ENCODE data around the gene GADL1.

GADL1 gene

DNA sequence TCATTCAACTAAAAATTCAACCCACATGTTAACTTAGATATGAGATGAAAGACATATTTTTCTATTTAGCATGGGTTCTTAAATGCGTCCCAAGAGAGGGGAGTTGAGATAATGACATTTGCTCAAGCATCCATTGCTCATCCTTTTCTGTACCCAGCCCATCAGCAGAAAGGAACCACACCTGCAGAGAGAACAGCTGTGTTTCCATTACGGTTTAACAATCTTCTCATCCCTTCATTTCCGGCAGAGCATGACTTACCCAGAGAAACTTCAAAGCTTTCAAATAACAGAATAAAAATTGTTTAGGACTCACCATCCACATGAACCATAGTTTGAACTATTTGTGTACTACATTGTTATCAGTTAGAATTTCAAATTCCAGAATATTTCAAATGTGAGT, 174.9 kb downstream of the GADL1 start:
- no peak for DNase-seq

- DNase-seq = no peak
Observed at GRCh38 chr3:30713885-30714503, 180.5 kb downstream of the GADL1 start.

DNA sequence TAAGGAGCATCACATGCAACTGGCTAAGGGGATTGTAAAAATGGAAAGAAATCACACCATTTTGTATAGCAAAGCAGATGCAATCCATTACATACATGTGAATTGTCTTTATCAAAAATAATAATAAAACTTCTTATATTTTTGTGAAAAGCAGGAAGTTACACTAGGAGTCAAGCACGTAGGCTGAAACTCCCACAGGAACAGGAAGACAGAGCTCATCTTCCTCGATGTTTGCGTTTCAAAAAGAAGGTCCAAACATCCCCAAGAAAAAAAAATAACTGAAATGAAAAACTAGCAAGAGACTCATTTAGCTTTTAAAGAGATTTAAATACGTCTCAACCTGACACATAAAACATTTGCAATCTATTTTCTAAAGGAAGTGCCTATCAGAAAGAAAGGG, 181.5 kb downstream of the GADL1 start:
- no peak for DNase-seq

DNA sequence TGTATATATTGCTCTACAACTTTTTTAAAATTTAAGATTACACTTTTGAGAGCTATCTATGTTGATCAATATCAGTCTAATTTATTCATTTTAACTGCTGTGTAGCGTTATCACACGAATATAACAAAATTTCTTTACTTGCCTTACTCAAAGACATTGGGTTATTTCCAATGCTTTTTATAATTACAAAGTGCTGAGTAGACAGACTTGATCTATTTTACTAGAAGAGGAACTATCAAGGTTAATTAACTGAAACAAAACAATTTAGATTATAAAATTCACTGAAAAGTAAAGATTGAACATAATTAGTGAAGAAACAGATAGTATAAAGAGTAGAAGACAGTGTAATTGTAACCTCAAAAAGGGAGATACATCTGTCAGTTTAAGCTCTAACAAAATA, 182.6 kb downstream of the GADL1 start:
- no peak for DNase-seq

- DNase-seq = no peak
Observed at GRCh38 chr3:30711151-30711550, 183.3 kb downstream of the GADL1 start.

GRCh38 chr3:30710017-30710416, 184.4 kb downstream of the GADL1 start:
- no peak for DNase-seq

DNA sequence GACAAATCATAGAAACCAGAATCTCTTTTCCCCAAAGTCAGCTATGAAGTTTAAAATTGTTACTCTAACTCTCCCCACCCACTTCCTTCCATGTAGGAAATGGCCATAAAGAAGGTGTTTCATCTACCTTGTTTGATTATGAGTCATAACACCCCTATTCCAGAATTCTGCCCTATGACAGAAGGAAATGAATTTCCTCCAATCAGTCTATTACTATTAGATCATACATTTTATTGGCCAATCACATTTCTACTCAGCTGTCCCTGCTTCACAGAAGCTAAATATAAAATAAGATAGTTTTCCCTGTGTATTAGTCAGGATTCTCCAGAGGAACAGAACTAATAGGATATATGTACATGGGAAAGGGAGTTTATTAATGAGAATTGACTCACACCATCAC, 186.0 kb downstream of the GADL1 start:
- DNase-seq = no peak

DNA sequence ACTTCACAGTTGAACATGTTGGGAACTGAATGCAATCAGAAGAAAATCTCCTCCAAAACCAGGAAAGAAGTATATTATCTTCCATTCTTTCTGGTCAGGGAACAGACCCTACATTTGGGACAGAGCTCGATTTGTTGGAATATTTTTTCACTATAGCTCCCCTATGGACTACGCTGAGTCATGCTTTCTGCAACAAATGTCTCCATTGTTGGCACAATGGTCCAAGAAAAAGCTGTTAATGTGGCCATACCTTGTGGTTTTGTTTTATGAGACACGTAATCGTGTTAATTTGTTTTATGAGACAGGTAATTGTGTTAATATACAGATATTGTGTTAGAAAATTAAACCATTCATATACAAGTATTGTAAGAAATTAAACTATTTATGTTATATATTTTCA, 186.6 kb downstream of the GADL1 start:
- no peak for DNase-seq

DNA sequence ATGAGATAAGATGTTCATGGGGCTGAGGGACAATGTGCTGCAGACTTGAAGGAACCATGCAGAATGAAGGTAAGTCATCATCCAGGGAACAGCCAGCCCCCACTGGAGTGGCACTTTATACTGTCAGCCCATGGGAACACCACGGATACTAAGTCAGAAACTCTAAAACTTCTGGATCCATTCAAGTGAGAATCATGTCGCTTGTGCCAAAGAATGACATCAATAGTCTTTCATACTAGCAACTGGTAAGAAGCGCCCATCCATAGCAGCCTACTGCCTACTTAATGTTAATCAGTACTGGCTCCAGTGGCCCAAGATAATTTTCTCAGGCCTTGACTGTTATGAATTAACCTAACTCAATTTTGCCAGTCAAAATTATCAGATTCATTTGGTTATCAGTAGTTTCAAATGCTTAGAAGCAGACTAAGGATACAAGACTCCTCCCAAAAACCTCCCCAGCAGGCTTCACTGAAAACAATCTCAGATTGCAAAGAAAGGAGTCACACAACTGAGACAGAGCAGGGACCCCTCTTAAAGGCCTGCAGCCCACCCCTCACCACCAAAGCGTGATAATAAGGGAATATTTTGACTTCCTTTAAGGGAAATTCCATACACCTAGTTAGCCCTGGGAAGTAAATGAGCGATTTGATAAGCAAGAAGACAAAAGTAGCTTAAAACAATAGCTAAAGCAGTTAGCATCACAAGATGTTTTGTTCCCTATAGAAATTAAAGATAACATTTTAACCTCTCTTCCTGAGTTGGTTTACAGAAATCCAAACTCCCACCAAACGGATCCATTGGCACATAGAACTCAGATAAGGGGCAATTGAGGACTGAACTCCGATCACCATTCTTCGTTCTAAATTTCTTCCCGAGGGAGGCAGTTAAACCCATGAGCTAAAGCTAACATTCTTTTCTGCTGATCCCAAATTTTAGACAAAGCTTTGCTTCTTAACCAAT, 189.2 kb downstream of the GADL1 start:
- DNase-seq = peak in 1 of 2 experiments; percentile 17

DNA sequence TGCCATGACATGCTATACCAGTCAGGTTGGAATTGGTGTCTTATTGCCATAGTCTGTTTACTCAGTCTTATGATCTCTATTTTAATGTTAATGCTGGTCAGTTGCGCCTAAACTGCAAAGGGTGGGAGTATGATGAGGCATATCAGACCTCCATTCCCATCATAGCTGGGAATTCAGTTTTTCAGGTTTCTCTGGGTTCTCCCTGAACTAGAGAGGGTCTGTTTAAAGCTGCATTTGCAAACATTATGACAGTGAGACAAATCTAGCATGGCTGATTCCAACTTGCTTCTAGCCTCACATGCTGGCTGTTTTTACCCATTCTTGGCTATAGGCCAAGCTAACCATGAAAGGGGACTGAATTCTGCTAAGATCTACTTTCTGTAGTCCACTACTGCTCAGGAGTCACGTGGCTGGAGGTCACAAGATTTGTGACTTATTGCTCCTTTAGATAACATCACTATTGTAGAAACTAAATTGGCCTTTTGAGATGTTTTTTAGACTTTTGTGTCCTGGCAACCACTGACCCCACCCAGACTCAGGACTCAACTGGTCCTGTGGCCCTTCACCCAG, 191.5 kb downstream of the GADL1 start:
- DNase-seq = no peak

DNA sequence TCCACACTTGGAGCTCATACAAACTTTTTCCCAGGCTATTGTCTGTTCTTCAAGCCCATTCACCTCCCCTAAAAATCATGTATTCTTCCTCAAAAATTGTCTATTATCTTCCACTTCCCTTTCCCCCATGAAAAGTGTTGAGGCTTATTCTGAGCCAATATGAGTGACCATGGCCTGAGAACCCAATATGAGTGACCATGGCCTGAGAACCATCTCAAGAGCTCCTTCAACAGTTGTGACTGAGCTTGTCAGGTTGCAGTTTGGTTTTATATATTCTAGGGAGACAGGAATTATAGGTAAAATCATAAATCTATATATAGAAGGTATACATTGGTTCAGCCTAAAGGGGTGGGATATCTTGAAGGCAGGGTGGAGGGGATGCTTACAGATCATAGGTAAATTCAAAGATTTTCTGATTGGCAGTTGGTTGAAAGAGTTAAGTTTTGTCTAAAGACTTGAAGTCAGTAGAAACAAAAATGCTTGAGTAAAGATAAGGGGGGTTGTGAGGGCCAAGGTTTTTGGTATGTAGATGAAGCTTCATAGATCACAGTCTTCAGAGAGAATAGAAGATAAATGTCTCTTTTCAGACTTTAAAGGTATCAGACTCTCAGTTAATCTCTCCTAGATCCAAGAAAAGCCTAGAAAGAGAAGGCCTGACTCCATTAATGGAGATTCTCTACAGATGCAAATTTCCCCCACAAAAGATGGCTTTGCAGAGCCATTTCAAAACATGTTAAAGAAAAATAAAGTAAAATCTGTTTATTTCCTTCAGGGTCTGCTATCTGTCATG, 192.2 kb downstream of the GADL1 start:
- DNase-seq = no peak

DNA sequence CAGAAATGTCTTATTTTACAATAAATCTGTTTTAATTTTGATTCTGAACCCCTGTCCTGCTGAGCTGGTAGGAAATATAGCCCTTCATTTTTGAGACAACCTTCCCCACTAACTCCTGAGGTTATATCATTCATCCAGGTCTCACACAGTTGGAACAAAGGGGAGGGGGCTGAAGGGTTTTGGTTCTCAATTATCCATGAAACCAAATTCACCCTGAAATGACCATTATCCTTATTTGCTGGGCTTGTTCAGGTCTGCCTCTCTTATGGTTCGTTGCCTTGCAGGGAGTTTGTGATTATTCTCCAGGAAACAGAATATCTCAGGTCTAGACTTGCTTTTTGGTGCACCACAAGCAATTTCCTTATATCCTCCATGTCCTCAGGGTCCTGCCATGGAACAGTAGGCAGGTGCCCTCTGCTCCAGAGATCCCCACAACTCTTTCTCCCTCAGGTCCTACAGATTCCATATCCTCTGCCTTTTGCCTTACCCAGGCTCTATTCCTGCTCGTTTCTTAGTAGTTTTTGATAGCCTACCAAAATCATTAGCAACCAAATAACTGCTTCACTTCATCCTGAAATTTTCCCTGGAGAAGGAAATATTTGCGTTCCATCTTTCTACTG, 193.6 kb downstream of the GADL1 start:
- DNase-seq = no peak

- no peak for DNase-seq
Observed at GRCh38 chr3:30699927-30700326, 194.5 kb downstream of the GADL1 start.

DNA sequence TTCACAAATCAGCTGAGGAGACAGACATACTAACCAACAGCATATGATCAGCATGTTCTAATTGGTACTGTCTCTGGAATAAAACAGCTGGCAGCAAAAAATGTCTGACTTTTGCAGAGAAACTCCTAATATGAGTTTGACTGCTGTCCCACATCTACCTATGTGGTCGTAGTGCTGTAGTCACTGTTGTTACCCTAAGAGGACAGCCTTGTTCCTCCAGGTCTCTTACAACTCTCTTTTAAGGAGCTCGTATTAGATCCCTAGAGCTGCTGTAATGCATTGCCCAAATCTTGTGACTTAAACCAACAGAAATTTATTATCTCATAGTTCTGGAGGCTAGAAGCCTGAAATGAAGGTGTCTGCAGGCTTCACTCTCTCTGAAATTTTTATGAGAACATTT, 195.9 kb downstream of the GADL1 start:
- DNase-seq = no peak

DNA sequence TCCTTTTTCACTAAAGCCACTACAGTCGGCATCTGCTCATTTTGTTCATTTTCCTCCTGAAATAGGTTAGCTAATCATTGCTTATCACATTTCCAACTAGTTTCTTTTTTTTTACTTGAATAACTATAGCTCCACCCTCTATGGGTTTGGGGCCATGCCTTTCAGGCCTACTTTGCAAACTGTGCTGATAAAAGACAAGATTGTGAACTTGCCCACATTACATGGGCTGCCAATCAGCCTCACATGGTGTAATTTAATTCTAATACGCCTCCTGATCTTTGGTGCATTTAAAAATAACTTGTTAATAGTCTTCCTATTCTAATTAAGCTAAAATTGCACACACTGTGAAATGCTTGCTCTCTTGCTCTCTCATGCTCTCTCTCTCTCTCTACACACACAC, 197.6 kb downstream of the GADL1 start:
- DNase-seq = no peak

GRCh38 chr3:30696403-30696819, 198.1 kb downstream of the GADL1 start:
- peak in 1 of 2 experiments; percentile 58 for DNase-seq

DNA sequence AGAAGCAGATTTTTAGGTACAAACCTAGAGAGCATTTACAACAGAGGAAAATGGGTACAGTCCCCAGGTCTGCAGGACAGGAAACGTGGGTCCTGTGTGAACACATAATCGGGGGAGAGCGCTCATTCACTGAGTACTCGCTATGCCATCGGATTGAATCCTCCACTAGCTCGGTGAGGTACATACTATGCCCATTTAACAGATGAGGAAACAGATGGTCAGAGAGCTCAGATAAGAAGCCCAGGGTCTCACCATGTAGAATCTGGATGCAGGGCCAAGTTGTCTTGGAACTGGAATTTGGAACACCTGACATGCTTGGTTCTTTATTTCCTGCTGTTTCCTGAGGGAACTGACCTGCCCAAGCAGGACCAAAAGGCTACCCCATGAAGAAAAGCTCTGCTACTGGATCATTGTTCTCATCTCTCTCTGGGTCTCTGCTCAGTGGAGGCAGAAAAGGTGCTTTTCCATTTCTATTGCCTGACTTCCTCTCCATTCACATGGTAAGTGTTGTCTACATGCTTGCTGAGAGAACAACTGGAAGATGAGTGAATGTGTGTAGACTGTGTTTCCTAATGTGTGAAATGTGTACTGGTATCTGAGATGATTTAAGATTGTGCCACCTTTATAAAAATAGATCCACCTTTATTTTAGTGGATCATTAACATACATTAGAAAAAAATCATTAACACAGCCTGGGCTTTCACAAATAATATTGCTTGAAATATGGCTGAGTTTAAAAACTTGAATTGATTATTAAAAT, 199.0 kb downstream of the GADL1 start:
- peak in 1 of 2 experiments; percentile 1 for DNase-seq

DNA sequence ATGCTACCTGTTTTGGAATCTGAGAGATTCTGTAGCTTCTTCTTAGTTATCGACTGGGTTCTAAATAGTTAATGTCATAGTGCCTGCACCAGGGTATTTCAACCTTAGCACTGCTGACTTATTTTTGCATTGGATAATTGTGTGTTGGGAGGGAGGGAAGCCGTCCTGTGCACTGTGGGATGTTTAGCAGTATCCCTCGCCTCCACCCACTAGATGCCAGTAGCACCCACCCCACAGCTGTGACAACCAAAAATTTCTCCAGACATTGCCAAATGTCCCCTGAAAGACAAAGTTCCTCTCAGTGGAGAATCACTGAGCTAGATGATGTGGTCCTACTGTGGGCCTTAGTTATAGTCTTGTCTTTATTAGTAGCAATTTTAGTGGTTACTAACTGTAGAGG, 199.8 kb downstream of the GADL1 start:
- no peak for DNase-seq

DNA sequence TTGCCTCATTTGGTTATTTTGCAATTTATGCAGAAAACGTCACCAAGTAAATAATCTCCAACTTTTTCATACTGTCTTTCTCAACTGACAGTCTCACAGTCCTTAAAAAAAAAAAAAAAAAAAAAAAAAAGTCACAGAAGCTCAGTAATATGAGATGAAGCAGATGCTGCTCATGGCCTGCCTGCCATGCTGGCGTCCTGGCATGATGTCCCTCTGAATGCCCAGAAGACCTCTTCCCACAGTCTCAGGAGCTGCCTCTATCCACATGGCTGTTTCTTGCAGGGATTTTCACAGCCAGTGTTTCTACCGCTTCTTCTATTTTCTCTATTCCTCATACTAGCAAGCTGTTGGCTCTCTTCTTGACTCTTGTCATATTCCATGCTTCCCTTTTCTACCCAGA, 200.3 kb downstream of the GADL1 start:
- peak in 1 of 2 experiments; percentile 70 for DNase-seq

- DNase-seq = peak; percentile 51 to 78
Observed at GRCh38 chr3:30693470-30694120, 200.9 kb downstream of the GADL1 start.

DNA sequence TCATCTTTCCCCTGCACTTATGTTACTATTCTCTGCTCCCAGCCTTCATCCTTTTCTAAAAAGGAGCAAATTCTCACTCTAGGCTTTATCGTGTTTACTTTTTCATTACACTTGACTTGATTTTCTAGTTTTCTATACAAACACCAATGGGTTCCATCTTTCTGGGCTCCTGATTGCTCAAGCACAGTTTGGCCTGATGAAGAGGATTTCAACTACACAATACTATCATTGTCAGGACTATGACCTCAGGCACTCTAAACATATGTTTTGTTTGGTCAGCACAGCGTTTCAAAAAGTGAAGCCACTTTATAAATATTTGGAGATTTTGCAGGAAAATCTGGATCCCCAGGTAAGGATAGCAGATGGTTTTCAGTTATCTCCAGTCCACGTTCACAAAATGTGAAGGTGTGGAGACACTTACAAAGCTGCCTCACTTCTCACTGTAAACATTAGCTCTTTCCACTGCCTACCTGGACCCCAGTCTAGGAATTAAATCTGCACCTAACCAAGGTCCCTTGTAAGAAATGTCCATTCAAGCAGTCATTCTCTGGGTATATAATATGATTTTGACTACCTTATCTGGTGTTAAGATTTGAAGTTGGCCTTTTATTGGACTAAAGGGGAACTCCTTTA, 201.8 kb downstream of the GADL1 start:
- DNase-seq = no peak
